ENCODE measurements around the gene ZNF785.
A peak's percentile ranks its signal among the peaks of the same experiment; 100 is the strongest.

DNA sequence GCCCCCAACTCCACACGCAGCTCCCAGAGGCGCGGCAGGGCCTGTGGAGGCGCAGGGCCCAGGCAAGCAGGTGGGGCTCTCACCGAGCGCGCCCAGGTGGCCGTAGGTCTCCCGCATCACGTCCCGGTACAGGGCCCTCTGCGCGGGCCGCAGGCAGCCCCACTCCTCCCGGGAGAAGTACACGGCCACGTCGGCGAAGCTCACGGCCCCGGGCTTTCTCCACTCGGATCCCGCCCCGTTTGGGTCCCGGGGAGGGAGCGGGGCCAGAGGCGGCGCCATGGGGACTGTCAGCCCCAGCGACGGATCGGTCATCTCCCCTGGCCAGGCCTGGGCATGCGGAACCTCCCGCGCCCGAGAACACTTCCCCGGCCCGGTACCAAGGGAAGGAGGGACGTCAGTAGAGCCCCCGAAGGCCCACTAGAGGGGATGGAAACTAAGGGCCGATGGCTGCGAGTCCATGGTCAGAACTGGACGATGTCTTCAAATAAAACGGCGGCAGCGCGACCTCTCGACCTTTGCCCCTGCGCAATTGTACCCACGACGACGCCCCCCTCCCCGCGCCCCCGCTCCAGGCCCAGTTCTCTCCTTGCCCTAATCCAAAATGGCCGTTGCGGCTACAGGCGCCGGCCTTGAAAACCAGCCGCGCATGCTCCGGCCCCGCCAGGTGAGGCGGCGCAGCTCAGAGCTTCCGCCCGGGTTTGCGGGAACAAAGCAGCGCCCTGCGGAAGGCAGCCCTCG lies 51.0 kb downstream of the ZNF785 start, which contains the start of gene ZNF747:
- peak; percentile 25; the same call in 1 of the 2 replicates for TF ChIP-seq POLR2A (IDR thresholded peaks at IDR 0.05; ENCODE audit: low read depth, low read length)
- no peak for TF ChIP-seq POLR2AphosphoS5 (IDR thresholded peaks at IDR 0.05; ENCODE audit: low read depth, low read length)
- TF ChIP-seq TAF1 (IDR thresholded peaks at IDR 0.05; ENCODE audit: borderline replicate concordance, low read depth, low read length), result peak; percentile 76

All from GM12892 (cell line).